GM13977 (cell line): Measurements from ENCODE around the gene BMPER.

ENCODE experiments used
- DNase-seq: peaks from one replicate; pipeline ENCODE4 v3.0.0; 2012; ENCODE audit warnings: low spot score
- CTCF ChIP-seq: IDR thresholded peaks from 2 replicates; pipeline ENCODE4 v1.5.1; 2012; ENCODE audit warnings: mild to moderate bottlenecking, control low read depth; ENCODE audit not compliant: insufficient read depth; ENCODE audit errors: extremely low read depth, missing control alignments
- in situ Hi-C: fragments of 300-500 bp; cut with MboI; formaldehyde crosslinking; loops from one replicate; pipeline ENCODE4 v1.12.0; 2022; ENCODE audit warnings: low sequenced_read_pairs, low pct_unique_long_range_greater_than_20kb, mixed read lengths, inconsistent platforms; ENCODE audit not compliant: unreplicated experiment

The BMPER gene

GRCh38 chr7:34108165-34108564 lies 202.8 kb downstream of the BMPER start:
- TF ChIP-seq CTCF = no peak
- no peak for DNase-seq
- in situ Hi-C loops = no loop called here

- no peak for TF ChIP-seq CTCF
- no peak for DNase-seq
- in situ Hi-C loops = no loop called here
Measured at GRCh38 chr7:34109936-34110780, 204.8 kb downstream of the BMPER start.

GRCh38 chr7:34111031-34111430 lies 205.7 kb downstream of the BMPER start:
- TF ChIP-seq CTCF = no peak
- DNase-seq = no peak
- in situ Hi-C loops = no loop called here

DNA sequence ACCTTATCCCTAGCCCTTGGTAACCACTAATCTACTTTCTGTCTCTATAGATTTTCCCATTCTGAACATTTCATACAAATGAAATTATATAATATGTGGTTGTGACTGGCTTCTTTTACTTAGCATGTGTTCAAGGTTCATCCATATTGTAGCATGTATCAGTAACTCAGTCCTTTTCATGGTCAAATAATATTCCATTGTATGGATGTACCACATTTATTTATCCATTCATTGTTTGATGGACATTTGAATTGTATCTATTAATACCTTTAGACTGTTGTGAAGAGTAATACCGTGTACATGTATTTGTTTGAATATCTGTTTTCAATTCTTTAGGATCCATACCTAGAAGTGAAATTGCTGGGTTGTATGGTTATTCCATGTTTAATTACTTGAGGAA lies 210.2 kb downstream of the BMPER start:
- DNase-seq = no peak
- in situ Hi-C loops = no loop called here
- TF ChIP-seq CTCF = no peak

DNA sequence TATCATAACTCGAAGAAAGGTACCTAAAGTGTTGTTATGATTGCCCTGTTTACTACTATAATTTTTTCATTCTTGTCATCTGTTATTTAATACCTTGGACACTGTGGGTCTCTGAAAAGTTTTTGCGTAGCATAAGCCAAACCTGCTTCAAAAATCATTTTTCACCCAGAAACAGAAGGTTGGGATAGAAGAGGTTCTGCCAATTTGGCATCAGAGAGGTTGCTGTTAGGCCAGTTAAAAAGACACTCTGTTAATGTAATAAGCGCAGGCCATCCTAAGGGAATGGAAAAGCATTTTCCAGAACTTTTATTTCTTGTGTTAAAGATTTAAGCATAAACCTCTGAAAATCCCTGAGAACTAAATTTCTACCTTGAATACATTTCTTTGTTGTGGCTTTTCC lies 212.2 kb downstream of the BMPER start:
- in situ Hi-C loops = no loop called here
- TF ChIP-seq CTCF = no peak

GRCh38 chr7:34121366-34121765 lies 216.0 kb downstream of the BMPER start:
- in situ Hi-C loops = no loop called here
- DNase-seq = no peak
- TF ChIP-seq CTCF = no peak

More for the DNA sequence above, 212.2 kb downstream of the BMPER start:
- DNase-seq = no peak

DNA sequence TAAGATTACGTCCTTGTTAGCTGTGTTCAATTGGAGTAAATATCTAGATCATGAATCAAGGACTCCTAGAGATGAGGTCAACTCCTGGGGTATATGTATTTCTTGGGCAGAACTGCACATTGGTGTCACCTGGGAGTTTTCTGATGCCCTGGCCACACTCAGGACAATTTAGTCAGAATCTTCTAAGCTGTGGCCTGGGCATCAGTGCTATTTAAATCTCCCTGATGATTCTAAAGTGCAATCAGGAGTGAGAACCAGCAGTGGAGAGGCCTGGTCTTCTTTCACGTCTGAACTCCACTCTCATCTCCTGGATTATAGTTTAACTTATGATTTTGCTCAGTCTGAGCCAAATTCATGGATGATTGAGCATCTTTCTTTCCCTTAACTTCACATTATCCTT lies 218.0 kb downstream of the BMPER start:
- no peak for TF ChIP-seq CTCF
- in situ Hi-C loops = no loop called here
- DNase-seq = no peak
